Caco-2 (cell line): ENCODE results near the gene LTO1. TPM values are rescaled to one million over a fixed set of nuclear protein-coding genes. Genes with fewer than 3 reads are reported as not detected.

Experiments used
- BruUV-seq: library from RNA; stranded (reverse); fragments of 400-500 nt; replicated peaks from 2 replicates; lab custom pipeline; 2021; lab: Mats Ljungman, UMichigan
- CTCF ChIA-PET: fragments of 300-600 bp; sonication (Branson Sonifier 250); formaldehyde crosslinking; loops from one replicate; lab custom pipeline; 2022; ENCODE audit warnings: antibody characterized with exemption; lab: Charles Lee
- POLR2A ChIA-PET: fragments of 300-600 bp; sonication (Branson Sonifier 250); formaldehyde crosslinking; loops from one replicate; lab custom pipeline; 2022; ENCODE audit warnings: antibody characterized with exemption; lab: Charles Lee
- DNase-seq, 2 experiments: peaks; one replicate each; pipeline versions ENCODE4 v3.0.0 to v3.0.0-alpha.2; 2020 to 2022
- H3K27me3 ChIP-seq: replicated peaks from 2 replicates; pipeline ENCODE4 v1.6.0; 2011; ENCODE audit warnings: low read length; ENCODE audit not compliant: control insufficient read depth, insufficient read depth
- H3K36me3 ChIP-seq: 2 replicates; pipeline ENCODE4 v1.5.1; 2011; ENCODE audit warnings: low read length; ENCODE audit not compliant: control insufficient read depth, insufficient read depth
- H3K4me1 ChIP-seq: fragments of 250-450 bp; sonication (Bioruptor Pico); 2 replicates; pipeline ENCODE4 v1.5.1; 2020; ENCODE audit warnings: mild to moderate bottlenecking
- H3K4me3 ChIP-seq: 2 replicates; pipeline ENCODE4 v1.5.1; 2011; ENCODE audit warnings: low read depth, mild to moderate bottlenecking, control low read depth, low read length
- H3K9me3 ChIP-seq: fragments of 250-450 bp; sonication (Bioruptor Pico); 2 replicates; pipeline ENCODE4 v1.5.1; 2020; ENCODE audit warnings: mild to moderate bottlenecking, moderate library complexity
- H3K27ac Mint-ChIP-seq: one replicate; pipeline ENCODE4 v1.8.0; 2022; ENCODE audit warnings: mixed read lengths; ENCODE audit not compliant: unreplicated experiment
- H3K27me3 Mint-ChIP-seq: one replicate; pipeline ENCODE4 v1.8.0; 2022; ENCODE audit warnings: mixed read lengths; ENCODE audit not compliant: insufficient read depth, unreplicated experiment
- H3K36me3 Mint-ChIP-seq: one replicate; pipeline ENCODE4 v1.8.0; 2022; ENCODE audit warnings: mild to moderate bottlenecking, mixed read lengths; ENCODE audit not compliant: insufficient read depth, unreplicated experiment
- H3K4me1 Mint-ChIP-seq: one replicate; pipeline ENCODE4 v1.8.0; 2022; ENCODE audit warnings: low read depth, mixed read lengths; ENCODE audit not compliant: unreplicated experiment
- H3K4me3 Mint-ChIP-seq: one replicate; pipeline ENCODE4 v1.8.0; 2022; ENCODE audit warnings: mild to moderate bottlenecking, moderate library complexity, mixed read lengths; ENCODE audit not compliant: unreplicated experiment
- H3K9me3 Mint-ChIP-seq: one replicate; pipeline ENCODE4 v1.8.0; 2022; ENCODE audit warnings: mixed read lengths; ENCODE audit not compliant: unreplicated experiment
- intact Hi-C: fragments of 100-400 bp; cut with micrococcal nuclease; formaldehyde crosslinking; loops from one replicate; pipeline ENCODE4 v1.10.0; 2022; ENCODE audit not compliant: unreplicated experiment
- total RNA-seq: library from RNA; stranded (reverse); gene quantifications from 2 replicates; pipeline ENCODE4 v1.2.3, GENCODE V29; 2022
- TF ChIP-seq, protein P1 (sequence below), 2 experiments: fragments of 200-600 bp in 1 of 2; IDR thresholded peaks; 1 replicate in 1 of 2; 2 replicates in 1 of 2; pipeline versions ENCODE4 v1.5.1 to v1.8.0; 2011 to 2022; ENCODE audit warnings: antibody characterized with exemption in 1 of 2, control low read depth in 1 of 2, inconsistent platforms in 1 of 2, low read depth in 1 of 2, low read length in 1 of 2, mild to moderate bottlenecking in 1 of 2, moderate library complexity in 1 of 2; ENCODE audit not compliant: insufficient read depth in 1 of 2, severe bottlenecking in 1 of 2, unreplicated experiment in 1 of 2

LTO1 gene
- total RNA-seq, 1 experiment from 2014 or later: 49.3 TPM

GRCh38 chr11:69649576-69649900 lies 25.6 kb downstream of the LTO1 start:
- Mint-ChIP-seq H3K4me3 (no peak overlapping the region), H3K36me3 (peaks cover 100% of the 10 kb centered on the region), H3K27me3 (no peaks in the 10 kb centered on the region), H3K4me1 (peaks cover under 1% of the 10 kb centered on the region), H3K9me3 (no peaks in the 10 kb centered on the region), H3K27ac (peak overlapping the region; percentile 71)
- CTCF ChIA-PET: no interaction called here
- Histone ChIP-seq H3K27me3 (no peaks in the 10 kb centered on the region), H3K4me1 (0 out of 2 replicates have a peak, but pooled peaks cover 5% of the 10 kb centered on the region), H3K36me3 (peaks cover 13% of the 10 kb centered on the region), H3K4me3 (no peak overlapping the region), H3K9me3 (no peaks in the 10 kb centered on the region)
- POLR2A ChIA-PET: interaction anchor here (1.0 kb wide), 1 partner anchor 8 kb away, joined by 3 read pairs; no protein-coding TSS in a partner anchor
- intact Hi-C loops: no loop called here
- DNase-seq: peak in 1 of 2 experiments; percentile 37
- TF ChIP-seq, protein P1, sequence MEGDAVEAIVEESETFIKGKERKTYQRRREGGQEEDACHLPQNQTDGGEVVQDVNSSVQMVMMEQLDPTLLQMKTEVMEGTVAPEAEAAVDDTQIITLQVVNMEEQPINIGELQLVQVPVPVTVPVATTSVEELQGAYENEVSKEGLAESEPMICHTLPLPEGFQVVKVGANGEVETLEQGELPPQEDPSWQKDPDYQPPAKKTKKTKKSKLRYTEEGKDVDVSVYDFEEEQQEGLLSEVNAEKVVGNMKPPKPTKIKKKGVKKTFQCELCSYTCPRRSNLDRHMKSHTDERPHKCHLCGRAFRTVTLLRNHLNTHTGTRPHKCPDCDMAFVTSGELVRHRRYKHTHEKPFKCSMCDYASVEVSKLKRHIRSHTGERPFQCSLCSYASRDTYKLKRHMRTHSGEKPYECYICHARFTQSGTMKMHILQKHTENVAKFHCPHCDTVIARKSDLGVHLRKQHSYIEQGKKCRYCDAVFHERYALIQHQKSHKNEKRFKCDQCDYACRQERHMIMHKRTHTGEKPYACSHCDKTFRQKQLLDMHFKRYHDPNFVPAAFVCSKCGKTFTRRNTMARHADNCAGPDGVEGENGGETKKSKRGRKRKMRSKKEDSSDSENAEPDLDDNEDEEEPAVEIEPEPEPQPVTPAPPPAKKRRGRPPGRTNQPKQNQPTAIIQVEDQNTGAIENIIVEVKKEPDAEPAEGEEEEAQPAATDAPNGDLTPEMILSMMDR (IDR thresholded peaks at IDR 0.05; ENCODE audit: insufficient read depth in 1 of 2, low read depth in 1 of 2, low read length in 1 of 2, severe bottlenecking in 1 of 2, unreplicated experiment in 1 of 2): no peak
- no TSS peak for BruUV-seq

DNA sequence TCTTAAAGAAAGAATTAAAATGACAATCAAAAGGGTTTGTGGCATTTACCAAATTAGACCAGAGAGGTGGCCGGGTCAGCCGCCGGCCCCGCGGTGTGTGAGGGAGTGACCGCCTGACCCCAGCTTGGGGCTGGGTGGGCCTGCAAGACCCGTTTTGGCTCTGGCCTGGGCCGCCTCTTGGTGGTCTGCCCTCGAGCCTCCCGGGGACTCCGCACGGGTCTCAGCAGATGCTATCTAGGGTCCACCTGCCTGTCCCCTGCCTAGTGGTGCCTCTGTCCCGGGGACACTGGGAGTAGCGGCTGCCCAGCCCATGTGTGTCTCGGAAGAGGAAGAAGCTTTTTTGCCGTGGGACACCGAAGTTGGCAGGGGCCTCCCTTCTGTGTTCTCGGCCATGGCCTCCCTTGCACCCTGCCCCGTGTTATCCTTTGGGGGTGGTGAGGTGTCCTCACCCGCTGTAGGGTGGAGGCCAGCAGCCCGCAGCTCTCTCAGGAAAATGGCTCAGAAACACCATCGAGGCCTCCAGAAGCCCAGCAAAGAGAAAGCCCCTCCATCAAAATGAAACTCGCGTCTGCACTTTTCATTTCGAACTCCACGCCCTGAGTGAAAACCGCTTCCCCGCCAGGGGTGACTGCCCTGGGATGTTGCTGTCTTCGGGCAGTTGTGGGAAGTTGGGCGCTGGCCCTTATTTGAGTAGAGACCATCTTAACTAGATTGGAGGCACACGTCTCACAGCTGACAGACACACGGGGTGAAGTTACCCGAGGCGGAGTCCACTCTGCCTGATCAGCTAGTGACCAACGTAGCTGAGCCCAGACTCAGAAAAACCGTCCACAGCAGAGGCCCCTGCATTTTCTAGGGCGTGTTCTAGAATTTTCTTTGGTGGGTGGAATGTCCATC lies 26.2 kb downstream of the LTO1 start:
- POLR2A ChIA-PET: interaction anchor here (1.0 kb wide), 1 partner anchor 9 kb away, joined by 3 read pairs; no protein-coding TSS in a partner anchor
- no TSS peak for BruUV-seq
- Mint-ChIP-seq H3K27me3 (no peaks in the 10 kb centered on the region), H3K9me3 (no peaks in the 10 kb centered on the region), H3K4me3 (no peak overlapping the region), H3K27ac (peak overlapping the region; percentile 71), H3K36me3 (peaks cover 100% of the 10 kb centered on the region), H3K4me1 (no peaks in the 10 kb centered on the region)
- H3K4me3 ChIP-seq: no peak overlapping the region
- peaks cover 5% of the 10 kb centered on the region for H3K4me1 ChIP-seq
- TF ChIP-seq, protein P1 (IDR thresholded peaks at IDR 0.05; ENCODE audit: insufficient read depth in 1 of 2, low read depth in 1 of 2, low read length in 1 of 2, severe bottlenecking in 1 of 2, unreplicated experiment in 1 of 2): no peak
- intact Hi-C loops: no loop called here
- no peaks in the 10 kb centered on the region for H3K27me3 ChIP-seq
- peak in 1 of 2 experiments; percentile 41 for DNase-seq
- H3K9me3 ChIP-seq: no peaks in the 10 kb centered on the region
- H3K36me3 ChIP-seq: peaks cover 15% of the 10 kb centered on the region
- CTCF ChIA-PET: no interaction called here

GRCh38 chr11:69647761-69648497 lies 27.2 kb downstream of the LTO1 start:
- TF ChIP-seq, protein P1 (IDR thresholded peaks at IDR 0.05; ENCODE audit: insufficient read depth in 1 of 2, low read depth in 1 of 2, low read length in 1 of 2, severe bottlenecking in 1 of 2, unreplicated experiment in 1 of 2): no peak
- H3K4me3 Mint-ChIP-seq: no peak overlapping the region
- H3K9me3 ChIP-seq: no peaks in the 10 kb centered on the region
- H3K27ac Mint-ChIP-seq: peak overlapping the region; percentile 71
- intact Hi-C loops: no loop called here
- peaks cover 100% of the 10 kb centered on the region for H3K36me3 Mint-ChIP-seq
- no TSS peak for BruUV-seq
- CTCF ChIA-PET: no interaction called here
- no peak overlapping the region for H3K4me3 ChIP-seq
- POLR2A ChIA-PET: no interaction called here
- H3K27me3 Mint-ChIP-seq: no peaks in the 10 kb centered on the region
- no peak for DNase-seq
- no peaks in the 10 kb centered on the region for H3K9me3 Mint-ChIP-seq
- no peaks in the 10 kb centered on the region for H3K27me3 ChIP-seq
- peaks cover 15% of the 10 kb centered on the region for H3K36me3 ChIP-seq
- no peaks in the 10 kb centered on the region for H3K4me1 Mint-ChIP-seq
- H3K4me1 ChIP-seq: peaks cover 10% of the 10 kb centered on the region
